Duodenal mucosa (tissue), 2 donors: ENCODE measurements around the gene TRPM2.
"Not testable (repeated sequence)": the region's sequence is repeated elsewhere in the genome, so short reads cannot be mapped to it uniquely, and the experiment has no call there.

Source experiments
- H3K27ac ChIP-seq: one replicate; pipeline ENCODE4 v1.7.0; 2013; ENCODE audit warnings: low read depth, low read length
- H3K27me3 ChIP-seq, 2 donors: one replicate each; pipeline ENCODE4 v1.7.0; 2013; ENCODE audit warnings: low read length in 2 of 2, control low read depth in 1 of 2; ENCODE audit not compliant: insufficient read depth in 2 of 2, control insufficient read depth in 1 of 2
- H3K36me3 ChIP-seq, 2 donors: one replicate each; pipeline ENCODE4 v1.7.0; 2013; ENCODE audit warnings: low read length in 2 of 2, control low read depth in 1 of 2; ENCODE audit not compliant: insufficient read depth in 2 of 2, control insufficient read depth in 1 of 2
- H3K4me1 ChIP-seq, 2 donors: one replicate each; pipeline ENCODE4 v1.7.0; 2013; ENCODE audit warnings: low read length in 2 of 2, control low read depth in 1 of 2; ENCODE audit not compliant: insufficient read depth in 2 of 2, control insufficient read depth in 1 of 2
- H3K4me3 ChIP-seq, 2 donors: one replicate each; pipeline ENCODE4 v1.7.0; 2013; ENCODE audit warnings: low read length in 2 of 2, low read depth in 1 of 2
- H3K9ac ChIP-seq, 2 donors: one replicate each; pipeline ENCODE4 v1.7.0; 2013; ENCODE audit warnings: low read length in 2 of 2, low read depth in 1 of 2
- H3K9me3 ChIP-seq, 2 donors: one replicate each; pipeline ENCODE4 v1.7.0; 2013; ENCODE audit warnings: low read length in 2 of 2, control low read depth in 1 of 2; ENCODE audit not compliant: control insufficient read depth in 1 of 2

The TRPM2 gene

GRCh38 chr21:44334329-44335030, 18.9 kb upstream of the TRPM2 start:
- no peaks in the 10 kb centered on the region for H3K27me3 ChIP-seq
- H3K36me3 ChIP-seq, result peaks cover 4 to 18% of the 10 kb centered on the region in 2 donors
- no peak overlapping the region for H3K4me3 ChIP-seq
- H3K9ac ChIP-seq, result no peak overlapping the region
- no peak overlapping the region for H3K27ac ChIP-seq
- no peaks in the 10 kb centered on the region for H3K9me3 ChIP-seq
- H3K4me1 ChIP-seq, result peaks cover 5 to 8% of the 10 kb centered on the region in 2 donors

GRCh38 chr21:44335266-44336059, 18.0 kb upstream of the TRPM2 start:
- Histone ChIP-seq H3K9me3 (no peaks in the 10 kb centered on the region), H3K27ac (no peak overlapping the region), H3K36me3 (peaks cover 4 to 18% of the 10 kb centered on the region in 2 donors), H3K4me1 (peaks cover 14% of the 10 kb centered on the region in 2 donors), H3K9ac (no peak overlapping the region), H3K27me3 (no peaks in the 10 kb centered on the region), H3K4me3 (no peak overlapping the region)

- Histone ChIP-seq H3K27ac (peak overlapping the region; percentile 3), H3K4me3 (no peak overlapping the region), H3K9me3 (no peaks in the 10 kb centered on the region), H3K4me1 (peaks cover 14% of the 10 kb centered on the region in 2 donors), H3K27me3 (no peaks in the 10 kb centered on the region), H3K36me3 (peaks cover 4 to 14% of the 10 kb centered on the region in 2 donors), H3K9ac (no peak overlapping the region)
Measured at GRCh38 chr21:44337449-44337848, 16.0 kb upstream of the TRPM2 start.

GRCh38 chr21:44337941-44338895, 15.2 kb upstream of the TRPM2 start:
- peak overlapping the region; percentile 23 to 71 for H3K4me3 ChIP-seq

GRCh38 chr21:44338971-44339910, 14.2 kb upstream of the TRPM2 start, which contains the start of gene CFAP410:
CFAP410 (minus strand) TSS chr21:44339390; CDS start chr21:44339194, 196 bp downstream.
- Histone ChIP-seq H3K36me3 (peaks cover 4 to 14% of the 10 kb centered on the region in 2 donors), H3K4me3 (peak within 1 kb of the TSS; percentile 89 to 96), H3K9ac (peak within 1 kb of the TSS; percentile 80 to 98), H3K27ac (peak within 1 kb of the TSS; percentile 99), H3K4me1 (peaks cover 14% of the 10 kb centered on the region in 2 donors), H3K9me3 (no peaks in the 10 kb centered on the region), H3K27me3 (no peaks in the 10 kb centered on the region)

More at GRCh38 chr21:44337941-44338895, 15.2 kb upstream of the TRPM2 start:
- peaks cover 4 to 14% of the 10 kb centered on the region in 2 donors for H3K36me3 ChIP-seq
- H3K9me3 ChIP-seq, result no peaks in the 10 kb centered on the region
- peaks cover 14% of the 10 kb centered on the region in 2 donors for H3K4me1 ChIP-seq
- peak overlapping the region; percentile 7 to 48 for H3K9ac ChIP-seq
- H3K27me3 ChIP-seq, result no peaks in the 10 kb centered on the region
- peak overlapping the region; percentile 3 for H3K27ac ChIP-seq

- H3K9ac ChIP-seq, H3K27ac ChIP-seq, H3K9me3 ChIP-seq, H3K4me3 ChIP-seq, H3K36me3 ChIP-seq, H3K27me3 ChIP-seq: not testable (repeated sequence)
- peaks cover 14% of the 10 kb centered on the region in 2 donors for H3K4me1 ChIP-seq
Measured at GRCh38 chr21:44341726-44342458, 11.5 kb upstream of the TRPM2 start.

GRCh38 chr21:44342981-44343380, 10.4 kb upstream of the TRPM2 start:
- not testable (repeated sequence) for H3K27me3 ChIP-seq, H3K9ac ChIP-seq, H3K4me3 ChIP-seq, H3K9me3 ChIP-seq, H3K36me3 ChIP-seq, H3K27ac ChIP-seq
- H3K4me1 ChIP-seq, result peaks cover 10 to 13% of the 10 kb centered on the region in 2 donors

GRCh38 chr21:44344541-44345183, 8.8 kb upstream of the TRPM2 start:
- Histone ChIP-seq H3K9me3 (no peaks in the 10 kb centered on the region), H3K4me3 (no peak overlapping the region), H3K36me3 (no peaks in the 10 kb centered on the region), H3K4me1 (peaks cover 7% of the 10 kb centered on the region in 2 donors), H3K27ac (no peak overlapping the region), H3K9ac (no peak overlapping the region), H3K27me3 (peaks cover 12 to 19% of the 10 kb centered on the region in 2 donors)
